A549 treated with CORT108297 at 1 μM for 4 hours (cell line): ENCODE measurements around the gene STEAP1. TPM values are rescaled to one million over a fixed set of nuclear protein-coding genes. Genes with fewer than 3 reads are reported as not detected.

Source experiments
- total RNA-seq: library from RNA; stranded (reverse); fragments of 200-300 nt; extraction: Qiagen RNA extraction; gene quantifications from 5 replicates; pipeline ENCODE4 v1.2.3, GENCODE V29; 2022

STEAP1 gene
- total RNA-seq, result 13.9 to 16.0 TPM (median 14.2 TPM) in 5 replicates

GRCh38 chr7:90153943-90154771 is at the start of gene STEAP1:
TSS of gene STEAP1 (plus strand) at chr7:90154469. CDS start at chr7:90159789, 5,320 bp downstream.

GRCh38 chr7:90211391-90212148 is 57.3 kb downstream of the STEAP1 start, which contains the start of gene STEAP2:
TSS of gene STEAP2 (plus strand) at chr7:90211740. CDS start at chr7:90225083, 13,343 bp downstream.

Other genes with a start within 250 kb of the STEAP1 start
- 3.4 to 4.7 TPM (median 4.4 TPM) in 5 replicates for gene STEAP2, start 57.3 kb downstream of the STEAP1 start, total RNA-seq
- gene CFAP69, start 90.7 kb downstream of the STEAP1 start, total RNA-seq, result 1.4 to 3.8 TPM (median 2.5 TPM) in 5 replicates
- gene FAM237B, start 166.8 kb downstream of the STEAP1 start, total RNA-seq, result not detected in 5 replicates
- gene GTPBP10, start 192.2 kb downstream of the STEAP1 start, total RNA-seq, result 20.7 to 28.6 TPM (median 22.6 TPM) in 5 replicates
- 21.3 to 29.7 TPM (median 28.4 TPM) in 5 replicates for gene CLDN12, start 249.0 kb downstream of the STEAP1 start, total RNA-seq